Iris pigment epithelial cell (primary cell): ENCODE data around the gene ULBP1.
"Not testable (repeated sequence)": the region's sequence is repeated elsewhere in the genome, so short reads cannot be mapped to it uniquely, and the experiment has no call there.

Experiments
- DNase-seq: peaks from one replicate; pipeline ENCODE4 v3.0.0-alpha.2; 2011; ENCODE audit warnings: low read depth

ULBP1 gene

DNA sequence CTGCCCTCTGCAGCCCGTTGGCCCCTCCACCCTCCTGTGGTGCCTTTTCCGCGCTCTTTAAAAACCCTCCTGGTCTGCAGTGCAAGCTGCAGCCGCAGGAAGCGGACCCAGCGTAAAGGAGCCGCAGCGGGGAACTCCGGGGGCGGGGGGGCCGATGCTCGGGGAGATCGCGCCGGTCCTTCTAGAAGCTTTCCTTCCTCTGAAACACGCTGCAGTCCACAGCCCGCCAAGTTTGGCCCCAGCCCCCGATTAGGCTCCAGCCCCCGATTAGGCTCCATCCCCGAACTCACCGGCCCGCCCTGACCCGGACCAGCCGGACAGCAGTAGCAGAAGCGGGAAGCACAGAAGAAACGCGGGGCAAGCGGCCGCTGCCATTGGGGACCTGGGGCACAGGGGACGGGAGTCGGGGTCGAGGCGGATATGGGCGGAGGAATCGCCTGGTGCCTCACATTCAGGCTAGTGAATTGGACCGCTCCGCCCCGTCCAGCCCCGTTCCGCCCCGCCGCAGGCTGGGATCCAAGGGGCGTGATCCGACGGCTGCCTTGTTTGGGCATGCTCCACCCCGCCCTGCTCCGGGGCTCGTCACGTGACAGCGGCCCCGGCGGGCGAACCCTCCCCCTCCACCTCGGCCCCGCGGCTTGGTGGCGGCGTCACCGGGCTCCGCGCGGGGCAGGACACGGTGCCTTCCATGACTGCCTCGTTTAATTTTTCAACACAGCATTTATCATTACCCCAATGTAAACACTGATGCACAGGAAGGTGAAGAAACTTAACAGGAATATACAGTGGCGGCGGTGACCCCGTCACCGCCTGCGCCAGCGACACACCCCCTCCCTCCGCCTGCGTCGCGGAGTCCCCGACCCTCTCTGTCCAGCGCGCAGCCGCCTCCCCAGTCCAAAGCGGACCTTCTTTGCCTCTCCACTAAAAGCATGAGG lies 41.3 kb downstream of the ULBP1 start:
- peak; percentile 86 for DNase-seq

DNA sequence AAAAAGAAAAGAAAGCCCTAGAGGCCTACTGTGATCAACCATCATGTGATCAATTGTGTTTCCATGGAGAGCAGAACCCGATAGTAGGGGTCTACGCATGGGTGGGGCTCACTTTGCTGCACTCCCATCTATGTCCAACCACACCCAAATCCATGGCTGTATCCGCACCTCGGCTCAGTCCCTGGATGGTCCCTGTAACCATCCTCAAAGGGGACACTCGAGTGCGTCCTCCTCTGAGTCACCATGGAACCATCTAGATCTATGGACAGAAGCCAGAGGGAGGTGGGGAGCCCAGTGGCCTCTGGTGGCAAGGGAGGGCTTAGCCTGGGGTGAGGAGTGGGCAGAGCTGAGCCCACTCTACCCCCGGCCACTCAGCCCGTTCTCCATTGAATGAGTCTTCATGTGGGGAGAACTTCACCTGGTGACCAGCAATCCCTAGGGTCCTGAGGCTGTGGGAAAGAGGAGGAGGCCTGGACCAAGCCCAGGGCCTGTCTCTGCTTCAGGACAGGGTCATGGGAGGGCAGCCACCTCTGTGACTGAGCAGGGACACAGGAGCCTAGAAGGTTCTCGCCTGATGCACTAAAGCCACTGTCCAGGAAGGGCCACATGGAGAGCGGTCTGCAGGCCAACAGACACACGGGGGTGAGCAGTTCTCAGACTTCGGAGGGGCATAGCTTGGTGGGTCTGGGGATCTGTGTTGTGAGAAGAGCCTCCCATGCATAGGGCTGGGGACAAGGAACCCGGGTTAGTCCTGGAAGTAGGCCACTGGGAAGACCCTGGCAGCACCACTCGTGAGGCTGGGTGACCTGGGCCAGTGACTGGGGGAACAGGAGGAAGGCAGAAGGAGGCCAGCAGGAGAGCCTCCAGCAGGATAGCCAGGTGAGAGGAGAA lies 42.3 kb downstream of the ULBP1 start:
- DNase-seq: no peak

DNA sequence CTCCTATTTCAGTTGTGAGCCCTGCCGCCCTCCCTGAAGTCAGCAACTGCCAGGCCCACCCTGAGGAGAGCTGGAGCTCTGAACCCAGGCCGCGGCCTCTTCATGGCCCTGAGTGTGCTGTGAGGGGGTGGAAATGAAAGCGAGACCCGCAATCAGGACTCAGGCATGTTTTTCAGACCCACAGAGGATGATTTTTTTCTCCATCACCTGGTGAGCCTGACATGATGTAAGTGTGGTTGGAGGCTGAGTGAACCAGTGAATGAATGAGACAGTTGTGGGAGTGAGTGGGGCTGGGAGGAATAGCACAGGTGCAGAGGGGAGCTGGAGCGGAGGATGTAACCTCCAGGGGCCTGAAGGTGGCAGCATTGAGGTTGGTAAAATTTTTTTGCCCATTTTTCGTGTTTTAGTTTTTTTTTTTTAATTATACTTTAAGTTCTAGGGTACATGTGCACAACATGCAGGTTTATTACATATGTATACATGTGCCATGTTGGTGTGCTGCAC lies 43.3 kb downstream of the ULBP1 start:
- peak; percentile 25 for DNase-seq

DNA sequence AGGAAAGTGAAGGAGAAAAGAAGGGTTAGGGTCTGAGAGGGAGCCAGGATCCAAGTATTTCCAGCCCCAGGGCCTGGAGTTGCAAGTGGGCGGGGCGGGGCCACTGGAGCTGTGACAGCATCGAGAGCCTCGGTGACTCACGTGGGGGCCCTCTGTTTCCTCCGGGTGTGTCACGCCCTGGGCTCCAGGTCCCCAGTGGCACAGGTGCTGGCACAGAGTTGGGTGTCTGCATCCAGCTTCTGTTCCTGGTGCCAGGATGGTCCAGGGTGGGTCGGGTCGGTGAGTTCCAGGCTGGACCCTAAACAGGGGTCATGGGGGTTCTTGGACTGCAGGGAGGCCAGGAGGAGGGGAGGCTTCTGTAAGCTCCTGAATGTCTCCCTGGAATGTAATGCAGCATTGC lies 44.8 kb downstream of the ULBP1 start:
- no peak for DNase-seq

DNA sequence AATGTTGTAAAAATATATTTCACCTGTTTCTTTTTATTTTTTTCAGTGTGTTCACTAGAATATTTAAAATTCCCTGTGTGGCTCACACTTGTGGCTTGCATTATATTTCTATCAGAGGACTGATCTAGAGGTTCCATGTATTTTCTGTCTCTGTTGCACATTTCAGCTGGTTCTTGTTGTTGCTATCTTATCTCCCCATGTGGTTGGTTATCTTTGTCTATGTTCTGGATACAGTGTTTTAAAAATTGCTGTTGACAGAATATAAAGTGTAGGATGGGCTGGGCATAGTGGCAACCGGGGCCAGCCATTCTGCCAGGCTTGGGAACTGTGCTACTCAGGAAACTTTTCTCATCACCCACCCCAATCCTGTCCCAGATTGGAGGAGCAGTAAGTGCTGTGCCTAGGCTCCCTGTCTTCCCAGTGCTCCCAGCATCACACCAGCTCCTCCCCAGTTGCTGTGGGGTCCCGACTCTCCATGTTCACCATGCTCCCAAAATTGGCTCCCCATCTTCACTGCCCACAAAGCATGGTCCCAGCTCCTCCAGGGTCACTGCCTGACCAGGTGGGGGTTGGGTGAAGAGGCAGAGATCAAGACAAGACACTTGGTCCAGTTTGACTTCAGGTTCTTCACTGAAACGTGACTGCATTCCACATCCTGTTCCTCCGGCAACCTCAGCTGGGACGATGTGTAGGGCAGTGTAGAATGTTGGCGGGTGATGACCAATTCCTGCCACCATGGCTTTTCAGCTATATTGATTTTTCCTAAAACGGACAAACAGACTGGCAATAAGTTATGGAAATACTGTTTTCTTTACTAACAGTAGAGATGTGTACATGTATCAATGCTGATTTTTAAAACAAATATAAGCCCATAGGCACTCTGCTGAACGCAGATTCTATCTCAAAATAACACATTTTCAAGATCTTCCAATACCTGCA lies 49.4 kb downstream of the ULBP1 start:
- not testable (repeated sequence) for DNase-seq

DNA sequence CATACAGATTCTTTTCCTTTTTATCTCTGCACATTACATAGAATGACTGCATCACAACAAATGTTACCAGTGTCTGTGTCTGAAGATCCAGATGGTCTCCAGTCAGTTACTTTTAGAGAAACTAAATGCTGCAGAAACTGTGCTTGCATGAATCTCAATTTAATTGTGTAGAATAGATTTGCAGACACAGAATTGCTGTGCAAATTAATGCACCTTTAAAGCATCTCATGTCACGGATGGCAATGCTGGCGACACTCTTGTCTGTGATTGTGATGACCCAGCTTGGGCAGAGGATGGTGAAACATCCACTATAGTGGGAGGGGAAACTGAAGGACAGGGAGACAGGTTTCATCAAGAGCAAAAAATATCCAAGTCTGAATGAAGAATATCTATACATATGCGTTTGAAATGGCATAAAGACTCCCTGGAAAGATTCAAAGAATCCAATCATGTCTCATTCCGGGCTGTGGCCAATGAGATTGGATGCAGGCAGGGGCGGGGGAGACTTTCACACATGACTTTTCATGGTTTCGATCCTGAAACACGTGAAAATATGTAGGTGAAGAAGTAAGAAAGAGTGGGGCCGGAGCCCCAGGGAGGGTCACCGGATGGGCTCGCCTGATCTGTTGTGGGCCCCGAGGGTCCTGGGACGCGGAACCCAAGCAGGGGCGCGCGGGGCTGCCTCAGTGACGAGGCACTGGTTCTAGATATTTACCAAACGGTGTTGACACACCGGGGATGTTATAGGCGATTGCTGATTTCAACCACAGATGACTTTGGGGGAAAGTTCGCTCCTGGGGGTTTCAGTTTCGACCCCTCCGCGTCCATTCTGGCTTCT lies 50.3 kb downstream of the ULBP1 start:
- not testable (repeated sequence) for DNase-seq

DNA sequence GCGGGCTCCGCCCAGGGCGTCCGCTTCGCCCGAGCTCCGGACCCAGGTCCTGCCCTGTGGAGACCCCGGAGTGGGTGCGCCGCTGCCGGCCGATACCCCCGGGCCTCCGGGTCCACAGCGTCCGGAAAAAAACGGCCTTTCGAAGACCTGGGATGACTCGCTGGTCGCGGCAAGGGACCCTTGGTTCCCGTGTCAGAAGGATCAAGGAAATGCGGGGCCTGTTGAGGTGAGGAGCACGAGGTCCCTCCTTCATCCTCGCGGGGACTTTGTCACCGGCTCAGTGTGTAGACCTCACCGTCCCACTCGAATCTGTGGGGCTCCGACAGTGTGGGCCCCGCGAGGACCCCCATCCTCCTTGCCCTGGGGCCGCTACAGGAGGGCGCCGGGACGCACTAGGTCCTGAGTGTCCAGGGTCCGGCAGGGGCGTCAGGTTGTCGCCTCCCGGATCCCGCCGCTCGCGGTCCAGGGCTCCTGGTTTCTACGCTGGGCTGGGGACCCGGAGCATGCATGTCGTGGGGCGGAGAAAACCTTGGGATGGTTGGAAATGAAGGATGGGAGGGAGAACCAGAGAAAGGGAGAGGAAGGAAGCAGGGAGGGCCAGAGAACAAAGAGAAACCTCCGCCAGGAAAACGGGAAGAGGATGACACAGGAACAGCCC lies 51.0 kb downstream of the ULBP1 start:
- not testable (repeated sequence) for DNase-seq

DNA sequence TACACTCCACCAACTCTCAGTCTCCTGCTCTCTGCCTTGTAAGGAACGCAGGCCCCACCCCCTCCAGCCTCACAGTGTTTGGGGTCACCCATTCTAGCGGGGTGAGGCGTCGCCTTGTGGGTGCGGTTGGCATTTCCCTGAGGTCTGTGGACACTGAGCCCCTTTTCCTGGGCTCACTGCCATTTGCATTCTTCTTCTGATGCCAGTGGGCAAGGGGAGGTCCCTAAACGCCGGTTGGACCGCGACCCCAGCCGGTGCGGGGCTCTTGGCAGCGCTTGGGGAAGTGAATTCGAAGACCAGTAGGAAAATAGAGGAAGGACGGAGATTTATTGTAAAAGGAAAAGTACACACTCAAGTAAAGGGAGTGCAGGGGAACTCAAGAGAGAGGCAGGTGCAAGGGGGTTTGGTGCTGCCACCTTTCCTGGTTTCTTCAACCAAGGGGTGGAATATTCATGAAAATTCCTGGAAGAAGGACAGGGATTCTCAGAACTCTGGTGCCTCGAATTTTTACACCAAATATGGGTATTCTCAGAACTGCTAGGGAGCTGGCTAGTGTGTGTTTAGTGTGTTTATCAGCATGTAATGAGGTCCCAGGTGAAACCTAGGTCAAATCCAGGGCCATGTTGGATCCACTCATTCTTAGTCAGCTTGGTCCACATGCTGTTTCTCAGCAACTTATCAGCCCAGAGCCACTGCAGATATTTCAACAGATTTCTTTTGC lies 51.7 kb downstream of the ULBP1 start:
- not testable (repeated sequence) for DNase-seq

DNA sequence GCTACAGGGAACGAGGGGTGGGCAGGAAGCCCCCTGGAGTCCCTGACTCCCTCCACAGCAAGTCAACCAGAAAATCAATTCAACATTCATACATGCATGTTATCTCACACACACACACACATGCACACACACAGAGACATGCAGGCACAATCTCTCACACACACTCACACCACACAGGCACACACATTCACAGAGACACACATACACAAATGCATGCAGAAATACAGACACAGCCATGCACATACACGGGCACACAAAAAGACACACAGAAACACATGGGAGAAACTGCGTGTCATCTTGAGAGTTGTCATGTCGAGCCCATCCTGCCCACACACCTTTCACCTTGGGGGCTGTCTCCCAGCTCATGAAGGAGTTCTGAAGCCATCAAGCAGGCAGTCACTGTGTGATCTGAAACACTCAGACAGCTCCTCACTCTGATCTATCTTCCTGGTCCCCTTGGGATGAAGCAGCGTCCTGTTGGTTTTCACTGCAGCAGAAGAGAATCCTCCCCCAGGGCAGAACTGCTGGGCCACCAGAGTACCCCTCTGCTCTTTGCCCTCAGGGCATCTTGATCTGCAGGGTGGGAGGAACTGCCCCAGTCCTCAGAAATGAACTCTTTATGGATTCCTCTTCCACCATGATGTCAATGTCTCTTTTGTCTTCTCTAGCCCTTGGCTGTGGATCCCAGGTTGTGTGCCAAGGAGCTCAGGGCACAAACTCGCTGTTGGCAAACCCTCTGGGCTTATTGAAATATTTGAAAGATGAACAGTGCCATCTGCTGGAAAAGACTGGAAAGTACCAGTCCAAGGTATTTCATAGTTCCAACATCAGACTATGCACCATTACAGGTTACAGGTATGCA lies 52.8 kb downstream of the ULBP1 start:
- peak; percentile 48 for DNase-seq

DNA sequence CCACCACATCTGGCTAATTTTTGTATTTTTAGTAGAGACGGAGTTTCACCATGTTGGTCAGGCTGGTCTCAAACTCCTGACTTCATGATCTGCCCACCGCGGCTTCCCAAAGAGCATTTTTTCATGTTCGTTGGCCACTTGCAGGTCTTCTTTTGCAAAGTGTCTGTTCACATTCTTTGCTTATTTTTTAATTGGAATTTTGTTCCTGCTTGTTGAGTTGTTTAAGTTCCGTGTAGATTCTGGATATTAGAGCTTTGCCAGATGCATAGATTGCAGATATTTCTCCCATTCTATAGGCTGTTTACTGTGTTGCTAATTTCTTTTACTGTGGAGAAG lies 53.4 kb downstream of the ULBP1 start:
- DNase-seq: not testable (repeated sequence)

DNA sequence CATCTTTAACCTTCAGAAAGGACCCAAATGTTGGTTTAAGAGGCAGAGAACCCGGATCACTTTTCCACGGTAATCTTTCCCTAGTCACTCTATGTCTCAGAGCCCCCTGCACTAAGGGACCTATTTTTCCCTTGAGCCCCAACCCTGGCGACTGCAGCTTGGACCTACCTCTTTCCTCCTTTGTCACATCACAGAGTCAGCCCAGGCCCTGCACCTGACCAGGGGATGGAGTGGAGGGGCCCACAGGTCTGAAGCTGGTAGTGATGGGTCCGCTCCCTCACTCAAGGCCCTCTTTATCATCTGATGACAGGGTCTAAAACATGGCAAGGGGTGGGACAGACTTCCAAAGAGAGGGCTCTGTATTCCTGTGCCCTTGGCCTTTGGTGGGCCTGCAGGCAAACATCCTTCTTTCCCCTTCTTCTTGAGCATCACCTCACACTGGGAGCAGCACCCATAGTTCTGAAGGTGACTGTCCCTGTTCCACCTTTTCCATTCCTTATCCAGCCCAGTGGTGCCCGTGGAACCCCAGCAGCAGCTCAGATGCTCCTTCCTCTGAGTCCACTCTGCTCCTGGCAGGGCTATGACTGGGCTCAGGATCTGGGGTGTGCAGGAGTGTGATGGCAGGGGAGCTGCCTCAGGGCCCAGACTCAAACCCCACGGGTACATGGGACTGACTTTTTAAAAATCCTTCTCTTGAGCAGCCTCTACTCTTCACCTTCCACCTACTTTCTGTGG lies 55.3 kb downstream of the ULBP1 start:
- DNase-seq: no peak

DNA sequence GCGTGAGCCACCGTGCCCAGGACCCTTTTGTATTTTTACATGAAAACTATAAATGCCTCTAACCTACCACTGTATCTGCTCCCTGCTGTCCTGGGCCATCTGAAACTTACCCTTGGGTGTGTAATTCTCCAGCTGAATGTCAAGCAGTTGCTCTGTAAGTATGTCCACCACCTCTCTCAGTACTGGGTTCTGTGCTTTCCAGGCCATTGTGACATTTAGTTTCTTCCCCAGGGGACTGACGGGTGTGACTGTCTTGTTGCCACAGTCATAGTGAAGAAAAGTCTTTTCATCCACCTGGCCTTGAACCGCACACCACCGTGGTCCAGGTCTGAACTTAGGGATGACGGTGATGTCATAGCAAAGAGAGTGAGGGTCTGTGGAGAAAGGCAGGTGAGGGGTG lies 58.1 kb downstream of the ULBP1 start:
- DNase-seq: not testable (repeated sequence)
